ENCODE measurements around the gene ASMTL. TPM values are rescaled to one million over a fixed set of nuclear protein-coding genes. Genes with fewer than 3 reads are reported as not detected.
"Not testable (repeated sequence)": the region's sequence is repeated elsewhere in the genome, so short reads cannot be mapped to it uniquely, and the experiment has no call there.

ASMTL gene
- total RNA-seq, 1 donor from 2014 or later = 36.5 TPM

- intact Hi-C loops (cut with micrococcal nuclease) = no loop called here
- DNase-seq = no peak
- H3K4me3 ChIP-seq = no peak overlapping the region
Observed at GRCh38 chrX:1450361-1451161, 2.1 kb downstream of the ASMTL start.

DNA sequence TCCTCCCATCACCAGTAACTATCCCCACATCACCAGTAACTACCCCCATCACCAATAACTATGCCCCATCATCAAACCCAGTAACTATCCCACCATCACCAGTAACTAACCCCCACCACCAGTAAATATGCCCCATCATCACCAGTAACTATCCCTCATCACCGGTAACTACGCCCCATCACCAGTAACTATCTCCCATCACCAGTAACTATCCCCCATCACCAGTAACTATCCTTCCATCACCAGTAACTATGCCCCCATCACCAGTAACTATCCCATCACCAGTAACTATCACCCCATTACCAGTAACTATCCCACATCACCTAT lies 2.9 kb downstream of the ASMTL start:
- H3K36me3 ChIP-seq = no peaks in the 10 kb centered on the region
- no peak overlapping the region for H3K27ac ChIP-seq (replicated peaks)
- peaks cover 6% of the 10 kb centered on the region for H3K9me3 ChIP-seq (replicated peaks)
- H3K4me1 ChIP-seq = peaks cover 22% of the 10 kb centered on the region
- TF ChIP-seq, protein P1, sequence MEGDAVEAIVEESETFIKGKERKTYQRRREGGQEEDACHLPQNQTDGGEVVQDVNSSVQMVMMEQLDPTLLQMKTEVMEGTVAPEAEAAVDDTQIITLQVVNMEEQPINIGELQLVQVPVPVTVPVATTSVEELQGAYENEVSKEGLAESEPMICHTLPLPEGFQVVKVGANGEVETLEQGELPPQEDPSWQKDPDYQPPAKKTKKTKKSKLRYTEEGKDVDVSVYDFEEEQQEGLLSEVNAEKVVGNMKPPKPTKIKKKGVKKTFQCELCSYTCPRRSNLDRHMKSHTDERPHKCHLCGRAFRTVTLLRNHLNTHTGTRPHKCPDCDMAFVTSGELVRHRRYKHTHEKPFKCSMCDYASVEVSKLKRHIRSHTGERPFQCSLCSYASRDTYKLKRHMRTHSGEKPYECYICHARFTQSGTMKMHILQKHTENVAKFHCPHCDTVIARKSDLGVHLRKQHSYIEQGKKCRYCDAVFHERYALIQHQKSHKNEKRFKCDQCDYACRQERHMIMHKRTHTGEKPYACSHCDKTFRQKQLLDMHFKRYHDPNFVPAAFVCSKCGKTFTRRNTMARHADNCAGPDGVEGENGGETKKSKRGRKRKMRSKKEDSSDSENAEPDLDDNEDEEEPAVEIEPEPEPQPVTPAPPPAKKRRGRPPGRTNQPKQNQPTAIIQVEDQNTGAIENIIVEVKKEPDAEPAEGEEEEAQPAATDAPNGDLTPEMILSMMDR (IDR thresholded peaks at IDR 0.05; ENCODE audit: borderline replicate concordance) = no peak
- H3K27me3 ChIP-seq (ENCODE audit: low read depth) = no peaks in the 10 kb centered on the region
- no peak overlapping the region for H3K4me3 ChIP-seq
- intact Hi-C loops (cut with micrococcal nuclease) = no loop called here
- no peak for DNase-seq

More at GRCh38 chrX:1450361-1451161, 2.1 kb downstream of the ASMTL start:
- Histone ChIP-seq H3K9me3 (replicated peaks) (no peaks in the 10 kb centered on the region), H3K36me3 (no peaks in the 10 kb centered on the region), H3K27ac (replicated peaks) (no peak overlapping the region), H3K4me1 (peaks cover 22% of the 10 kb centered on the region), H3K27me3 (ENCODE audit: low read depth) (no peaks in the 10 kb centered on the region)
- TF ChIP-seq, protein P1 (IDR thresholded peaks at IDR 0.05; ENCODE audit: borderline replicate concordance) = no peak

GRCh38 chrX:1449036-1449822 lies 3.5 kb downstream of the ASMTL start:
- no peaks in the 10 kb centered on the region for H3K36me3 ChIP-seq
- H3K27me3 ChIP-seq (ENCODE audit: low read depth) = no peaks in the 10 kb centered on the region
- TF ChIP-seq, protein P1 (IDR thresholded peaks at IDR 0.05; ENCODE audit: borderline replicate concordance) = no peak
- no peak for DNase-seq
- no peak overlapping the region for H3K4me3 ChIP-seq
- intact Hi-C loops (cut with micrococcal nuclease) = no loop called here
- H3K4me1 ChIP-seq = peaks cover 19% of the 10 kb centered on the region
- H3K27ac ChIP-seq (replicated peaks) = no peak overlapping the region
- peaks cover 11% of the 10 kb centered on the region for H3K9me3 ChIP-seq (replicated peaks)

GRCh38 chrX:1448573-1449001 lies 4.1 kb downstream of the ASMTL start:
- H3K9me3 ChIP-seq (replicated peaks) = peaks cover 12% of the 10 kb centered on the region
- DNase-seq; H3K27ac ChIP-seq (replicated peaks); H3K4me3 ChIP-seq; H3K36me3 ChIP-seq; intact Hi-C loops (cut with micrococcal nuclease); H3K27me3 ChIP-seq (ENCODE audit: low read depth): not testable (repeated sequence)
- H3K4me1 ChIP-seq = peaks cover 16% of the 10 kb centered on the region

- H3K27me3 ChIP-seq (ENCODE audit: low read depth); intact Hi-C loops (cut with micrococcal nuclease); DNase-seq; H3K27ac ChIP-seq (replicated peaks); H3K4me3 ChIP-seq; H3K36me3 ChIP-seq: not testable (repeated sequence)
- peaks cover 12% of the 10 kb centered on the region for H3K9me3 ChIP-seq (replicated peaks)
- H3K4me1 ChIP-seq = peaks cover 16% of the 10 kb centered on the region
Observed at GRCh38 chrX:1447969-1448572, 4.6 kb downstream of the ASMTL start.

DNA sequence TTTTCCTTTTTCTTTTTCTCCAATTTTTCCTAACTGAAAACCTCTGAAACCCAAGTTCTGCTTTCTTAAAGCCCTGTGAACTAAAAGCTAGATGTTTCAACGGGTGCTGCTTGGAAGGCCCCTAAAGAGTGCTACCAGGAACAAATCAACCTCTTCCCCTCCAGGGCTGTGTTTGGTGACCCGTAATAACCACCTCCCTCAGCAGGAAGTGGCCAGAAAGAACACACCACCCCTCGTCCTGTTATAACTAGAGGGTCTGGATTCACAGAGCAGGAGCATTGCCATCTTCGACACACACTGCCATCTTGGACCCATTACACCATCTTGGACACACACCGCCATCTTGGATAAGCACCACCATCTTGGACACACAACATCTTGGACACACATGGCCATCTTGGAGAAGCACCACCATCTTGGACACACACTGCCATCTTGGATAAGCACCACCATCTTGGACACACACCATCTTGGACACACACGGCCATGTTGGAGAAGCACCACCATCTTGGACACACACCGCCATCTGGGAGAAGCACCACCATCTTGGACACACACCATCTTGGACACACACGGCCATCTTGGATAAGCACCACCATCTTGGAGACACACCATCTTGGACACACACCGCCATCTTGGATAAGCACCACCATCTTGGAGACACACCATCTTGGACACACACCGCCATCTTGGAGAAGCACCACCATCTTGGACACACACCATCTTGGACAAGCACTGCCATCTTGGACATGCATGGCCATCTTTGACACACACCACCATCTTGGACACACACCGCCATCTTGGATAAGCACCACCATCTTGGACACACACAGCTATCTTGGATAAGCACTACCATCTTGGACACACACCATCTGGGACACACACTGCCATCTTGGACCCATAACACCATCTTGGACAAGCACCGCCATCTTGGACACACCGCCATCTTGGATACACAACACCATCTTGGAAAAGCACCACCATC lies 5.4 kb downstream of the ASMTL start:
- H3K9me3 ChIP-seq (replicated peaks) = peaks cover 12% of the 10 kb centered on the region
- H3K4me3 ChIP-seq; DNase-seq; H3K36me3 ChIP-seq; intact Hi-C loops (cut with micrococcal nuclease); H3K27me3 ChIP-seq (ENCODE audit: low read depth); H3K27ac ChIP-seq (replicated peaks): not testable (repeated sequence)
- peaks cover 12% of the 10 kb centered on the region for H3K4me1 ChIP-seq

All from left ventricle myocardium inferior (tissue), 1 donor.